HepG2 (cell line): ENCODE data around the gene SRCIN1. TPM values are rescaled to one million over a fixed set of nuclear protein-coding genes. Genes with fewer than 3 reads are reported as not detected.

Experiments
- ATAC-seq: fragments of 200-7000 bp; cut with Tn5 transposase; 3 replicates; pipeline ENCODE4 v1.9.1; 2020; ENCODE audit warnings: mild to moderate bottlenecking, moderate library complexity
- BruUV-seq: library from RNA; stranded (reverse); fragments of 400-500 nt; replicated peaks from 2 replicates; lab custom pipeline; 2021; lab: Mats Ljungman, UMichigan
- CTCF ChIA-PET: fragments of 300-600 bp; formaldehyde crosslinking; extraction: SDS; loops from one replicate; lab custom pipeline; 2021; ENCODE audit warnings: low total read pairs, inconsistent platforms, low intra/inter-chr PET ratio; lab: Yijun Ruan, JAX
- POLR2A ChIA-PET: fragments of 350-600 bp; sonication (Branson Sonifier 250); formaldehyde crosslinking; loops from one replicate; lab custom pipeline; 2020; ENCODE audit warnings: antibody characterized with exemption, inconsistent platforms; lab: Yijun Ruan, JAX
- DNase-seq: peaks from one replicate; pipeline ENCODE4 v3.0.0-alpha.2; 2015; ENCODE audit warnings: low spot score
- FAIRE-seq: peaks from 3 replicates; lab custom pipeline; 2011; peaks lifted over from hg19 to GRCh38; lab: Jason Lieb, UNC
- H2AFZ ChIP-seq: one replicate; pipeline ENCODE4 v1.6.1; 2011; ENCODE audit warnings: low read length, inconsistent platforms
- H3K27ac ChIP-seq: fragments of 300-600 bp; 3 replicates; pipeline ENCODE4 v1.8.0; 2011; ENCODE audit warnings: mixed run types, mild to moderate bottlenecking, mixed read lengths, low read length, inconsistent platforms; ENCODE audit not compliant: insufficient read depth; ENCODE audit errors: extremely low read length
- H3K27me3 ChIP-seq, 2 experiments: fragments of 200-600 bp in 1 of 2; 2 replicates in 1 of 2; 3 replicates in 1 of 2; pipeline versions ENCODE4 v1.6.0 to v1.8.0; 2011; ENCODE audit warnings: low read length in 2 of 2, mild to moderate bottlenecking in 2 of 2, moderate library complexity in 2 of 2, inconsistent platforms in 1 of 2; ENCODE audit not compliant: insufficient read depth in 2 of 2, control insufficient read depth in 1 of 2
- H3K36me3 ChIP-seq, 2 experiments: fragments of 200-600 bp in 1 of 2; replicated peaks in 1 of 2; 2 replicates in 1 of 2; 3 replicates in 1 of 2; pipeline versions ENCODE4 v1.5.1 to v1.8.0; 2011; ENCODE audit warnings: low read length in 2 of 2, inconsistent platforms in 1 of 2; ENCODE audit not compliant: insufficient read depth in 2 of 2, control insufficient read depth in 1 of 2
- H3K4me1 ChIP-seq: 2 replicates; pipeline ENCODE4 v1.5.1; 2012; ENCODE audit warnings: low read length, inconsistent platforms; ENCODE audit not compliant: insufficient read depth
- H3K4me2 ChIP-seq: 2 replicates; pipeline ENCODE4 v1.6.0; 2011; ENCODE audit warnings: low read depth, low read length, inconsistent platforms
- H3K4me3 ChIP-seq, 3 experiments: fragments of 200-600 bp in 1 of 3; sonication (generic), shearing (Covaris generic) in 1 of 3; replicated peaks in 1 of 3; 2 replicates each; pipeline ENCODE4 v1.5.1; 2011 to 2016; ENCODE audit warnings: low read length in 3 of 3, inconsistent platforms in 2 of 3, low read depth in 2 of 3, mild to moderate bottlenecking in 2 of 3, control low read depth in 1 of 3, mixed read lengths in 1 of 3; ENCODE audit not compliant: insufficient read depth in 1 of 3
- H3K79me2 ChIP-seq: one replicate; pipeline ENCODE4 v1.6.1; 2011; ENCODE audit warnings: low read length, inconsistent platforms; ENCODE audit not compliant: insufficient read depth
- H3K9ac ChIP-seq: 2 replicates; pipeline ENCODE4 v1.6.0; 2011; ENCODE audit warnings: mild to moderate bottlenecking, low read depth, low read length, inconsistent platforms; ENCODE audit not compliant: insufficient read depth
- H3K9me3 ChIP-seq: 2 replicates; pipeline ENCODE4 v1.5.1; 2012; ENCODE audit warnings: mild to moderate bottlenecking, low read length
- H4K20me1 ChIP-seq: 2 replicates; pipeline ENCODE4 v1.6.0; 2011; ENCODE audit warnings: inconsistent platforms, mild to moderate bottlenecking, low read length, moderate library complexity; ENCODE audit not compliant: insufficient read depth
- GPBP1L1 ChIP-seq: sonication (generic); formaldehyde crosslinking; IDR thresholded peaks from 2 replicates; pipeline ENCODE4 v1.5.0; 2020; ENCODE audit warnings: mild to moderate bottlenecking, missing genetic modification reagents
- RFX5 ChIP-seq: IDR thresholded peaks from 2 replicates; pipeline ENCODE4 v1.6.1; 2011; ENCODE audit warnings: low read depth, low read length, improper control_type of control experiment
- SMAD9 ChIP-seq: sonication (generic); formaldehyde crosslinking; IDR thresholded peaks from 2 replicates; pipeline ENCODE4 v1.5.1; 2020; ENCODE audit warnings: mild to moderate bottlenecking, missing genetic modification reagents
- TEAD3 ChIP-seq: optimal IDR thresholded peaks from 2 replicates; pipeline ENCODE3; 2016; ENCODE audit warnings: borderline replicate concordance
- WIZ ChIP-seq: sonication (generic); formaldehyde crosslinking; IDR thresholded peaks from 2 replicates; pipeline ENCODE4 v1.5.1; 2020; ENCODE audit warnings: mild to moderate bottlenecking, missing genetic modification reagents
- ZBTB26 ChIP-seq: IDR thresholded peaks from 2 replicates; pipeline ENCODE4 v1.6.1; 2016; ENCODE audit warnings: missing compliant biosample characterization, missing genetic modification reagents, borderline replicate concordance
- ZFP90 ChIP-seq: sonication (generic); formaldehyde crosslinking; IDR thresholded peaks from 2 replicates; pipeline ENCODE4 v1.8.0; 2022; ENCODE audit warnings: missing genetic modification reagents, mild to moderate bottlenecking, inconsistent platforms, borderline replicate concordance
- ZFP91 ChIP-seq: sonication (generic); formaldehyde crosslinking; IDR thresholded peaks from 2 replicates; pipeline ENCODE4 v1.9.0; 2022; ENCODE audit warnings: missing genetic modification reagents, mild to moderate bottlenecking, borderline replicate concordance
- ZNF275 ChIP-seq: sonication (generic); formaldehyde crosslinking; IDR thresholded peaks from 2 replicates; pipeline ENCODE4 v1.8.0; 2022; ENCODE audit warnings: missing genetic modification reagents, mild to moderate bottlenecking, inconsistent platforms, borderline replicate concordance
- ZNF430 ChIP-seq: sonication (generic); formaldehyde crosslinking; IDR thresholded peaks from 2 replicates; pipeline ENCODE4 v1.9.0; 2021; ENCODE audit warnings: mild to moderate bottlenecking, missing genetic modification reagents
- ZNF629 ChIP-seq: sonication (generic); formaldehyde crosslinking; conservative IDR thresholded peaks from 2 replicates; pipeline ENCODE4 v1.5.0; 2020; ENCODE audit warnings: missing genetic modification reagents
- ZSCAN5A ChIP-seq: sonication (generic); formaldehyde crosslinking; IDR thresholded peaks from 2 replicates; pipeline ENCODE4 v1.8.0; 2022; ENCODE audit warnings: mild to moderate bottlenecking, missing genetic modification reagents, borderline replicate concordance
- WGBS: methylation state at CpG from one replicate; pipeline ENCODE4 v1.1.6; 2017; ENCODE audit warnings: low lambda C conversion rate; 5-methylcytosine and 5-hydroxymethylcytosine counted together
- in situ Hi-C: cut with HindIII; loops from 2 replicates; pipeline ENCODE4 v1.10.0; 2017; ENCODE audit warnings: low pct_unique_long_range_greater_than_20kb; ENCODE audit not compliant: extremely low pct_ligation_motif_present
- intact Hi-C: fragments of 100-400 bp; cut with micrococcal nuclease; formaldehyde crosslinking; loops from one replicate; pipeline ENCODE4 v1.10.0; 2022; ENCODE audit not compliant: unreplicated experiment
- polyA plus RNA-seq, 8 experiments: library from polyadenylated mRNA; depleted of rRNA in 3 of 8; stranded (reverse) in 7 of 8; unstranded in 1 of 8; fragments of >200 nt; fragmentation: Illumina TruSeq in 4 of 8; extraction: Trizol in 4 of 8; gene quantifications; 2 replicates each; pipeline versions ENCODE4 v1.2.1 to v1.2.3, GENCODE V29; 2011 to 2016; ENCODE audit warnings: low read depth in 4 of 8, missing spikeins in 1 of 8, mixed read lengths in 1 of 8; ENCODE audit not compliant: insufficient read depth in 1 of 8
- total RNA-seq, 5 experiments: library from RNA; depleted of rRNA; stranded (reverse); fragments of >200 nt; fragmentation: Illumina TruSeq; extraction: Trizol; gene quantifications; 2 replicates each; pipeline ENCODE4 v1.2.3, GENCODE V29; 2016; ENCODE audit warnings: low read depth in 1 of 5

Gene SRCIN1
- total and polyA plus RNA-seq, 2 of the 13 experiments (the other 11 are each of a cell fraction or from before 2014, with no cell fraction given): 1.2 to 9.6 TPM

- CTCF ChIA-PET: interaction anchor here (2.3 kb wide), 1 partner anchor 49 kb away, joined by 8 read pairs; the partner anchor contains the start of gene SRCIN1
- DNase-seq (no peak), FAIRE-seq (no peak), ATAC-seq (no peak)
- POLR2A ChIA-PET: interaction anchor here (0.7 to 9.9 kb wide), 5 partner anchors 9 to 53 kb away, joined by 3 to 291 read pairs (median 6); partner anchors contain the start of gene SRCIN1
- H4K20me1 ChIP-seq: no peaks in the 10 kb centered on the region
- no TSS peak for BruUV-seq
- intact Hi-C loops (no loop called here), in situ Hi-C loops (loop anchor here (5.0 kb wide), 1 partner anchor 47 kb away; the partner anchor contains the start of gene SRCIN1)
- WGBS: 44% methylated on average over 21 of the region's 21 CpGs
- peak overlapping the region; percentile 31 for H3K27ac ChIP-seq
- H3K9ac ChIP-seq: peak overlapping the region; percentile 28
- peaks cover 95% of the 10 kb centered on the region for H3K4me1 ChIP-seq
- no peaks in the 10 kb centered on the region for H3K27me3 ChIP-seq
- H3K4me3 ChIP-seq: peak overlapping the region in 2 of 3 experiments; percentile 4 to 42; a peak in 3 of 6 replicates
- H3K4me2 ChIP-seq: peak overlapping the region; percentile 81
- no peaks in the 10 kb centered on the region for H3K36me3 ChIP-seq
- H3K79me2 ChIP-seq: no peaks in the 10 kb centered on the region
- no peaks in the 10 kb centered on the region for H3K9me3 ChIP-seq
- no peak overlapping the region for H2AFZ ChIP-seq
- 0 out of 2 replicates have a peak, but pooled peaks have one; percentile 7 for TF ChIP-seq ZNF430 (CRISPR knock-in tag)
- TF ChIP-seq ZNF275: 0 out of 2 replicates have a peak, but pooled peaks have one; percentile 41
- peak; percentile 7 for TF ChIP-seq TEAD3 (CRISPR knock-in tag)
- TF ChIP-seq RFX5: no peak
- 0 out of 2 replicates have a peak, but pooled peaks have one; percentile 64 for TF ChIP-seq ZSCAN5A
- TF ChIP-seq ZFP91 (CRISPR knock-in tag): 0 out of 2 replicates have a peak, but pooled peaks have one; percentile 39
- no peak for TF ChIP-seq ZNF629
- 0 out of 2 replicates have a peak, but pooled peaks have one; percentile 10 for TF ChIP-seq SMAD9 (CRISPR knock-in tag)
- TF ChIP-seq ZFP90: no peak
- no peak for TF ChIP-seq GPBP1L1
- no peak for TF ChIP-seq WIZ (CRISPR knock-in tag)
- 0 out of 2 replicates have a peak, but pooled peaks have one; percentile 5 for TF ChIP-seq ZBTB26 (CRISPR knock-in tag)
Measured at GRCh38 chr17:38654411-38655398, 49.0 kb upstream of the SRCIN1 start.
